ENCODE data around the gene RENBP.

DNA sequence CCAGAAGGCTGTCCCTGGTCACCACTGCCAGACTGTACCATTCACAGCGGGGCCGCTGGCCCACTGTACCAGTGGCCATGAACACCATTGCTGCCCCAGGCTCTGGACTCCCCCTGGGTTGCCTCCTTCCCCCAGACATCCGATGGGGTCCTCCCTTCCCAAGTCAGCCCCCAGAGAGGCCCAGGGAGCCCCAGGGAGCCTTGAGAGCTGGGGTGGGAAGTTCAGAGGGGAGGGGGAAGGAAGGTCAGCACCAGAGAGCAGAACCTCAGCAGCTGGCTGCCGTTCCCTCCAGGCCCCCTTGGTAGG, 17.9 kb downstream of the RENBP start:
- no peak; the same call in 1 of the 2 replicates for TF ChIP-seq POLR2AphosphoS5 (IDR thresholded peaks at IDR 0.05; ENCODE audit: low read depth, low read length)
- no peak for TF ChIP-seq POLR2A (IDR thresholded peaks at IDR 0.05; ENCODE audit: low read depth, low read length)

All from GM12892 (cell line).